Hepatocyte (in vitro differentiated cells): ENCODE data around the gene PAK5. TPM values are rescaled to one million over a fixed set of nuclear protein-coding genes. Genes with fewer than 3 reads are reported as not detected.

Experiments
- DNase-seq: peaks from one replicate; pipeline ENCODE4 v3.0.0-alpha.2; 2016; ENCODE audit warnings: low spot score
- H2AFZ ChIP-seq: fragments of 200-600 bp; sonication (generic); 2 replicates; pipeline ENCODE4 v1.6.0; 2016; ENCODE audit warnings: antibody characterized with exemption, mild to moderate bottlenecking
- H3K27ac ChIP-seq: fragments of 200-600 bp; sonication (generic); 2 replicates; pipeline ENCODE4 v1.5.1; 2016; ENCODE audit warnings: mild to moderate bottlenecking
- H3K27me3 ChIP-seq: fragments of 200-600 bp; sonication (generic); 2 replicates; pipeline ENCODE4 v1.6.1; 2016
- H3K36me3 ChIP-seq: fragments of 200-600 bp; sonication (generic); replicated peaks from 2 replicates; pipeline ENCODE4 v1.5.1; 2016; ENCODE audit warnings: low read depth; ENCODE audit not compliant: insufficient read depth
- H3K4me1 ChIP-seq: fragments of 200-600 bp; sonication (generic); 2 replicates; pipeline ENCODE4 v1.5.1; 2016; ENCODE audit warnings: mild to moderate bottlenecking, moderate library complexity; ENCODE audit not compliant: insufficient read depth
- H3K4me2 ChIP-seq: fragments of 200-600 bp; sonication (generic); 2 replicates; pipeline ENCODE4 v1.6.0; 2016
- H3K4me3 ChIP-seq: fragments of 200-600 bp; sonication (generic); 2 replicates; pipeline ENCODE4 v1.5.1; 2016; ENCODE audit warnings: mild to moderate bottlenecking
- H3K79me2 ChIP-seq: fragments of 200-600 bp; sonication (generic); 2 replicates; pipeline ENCODE4 v1.6.0; 2017; ENCODE audit warnings: mild to moderate bottlenecking
- H3K9me2 ChIP-seq: fragments of 200-600 bp; sonication (generic); replicated peaks from 2 replicates; pipeline ENCODE4 v1.6.0; 2017; ENCODE audit warnings: mild to moderate bottlenecking; ENCODE audit not compliant: insufficient read depth
- H3K9me3 ChIP-seq: fragments of 200-600 bp; sonication (generic); 2 replicates; pipeline ENCODE4 v1.5.1; 2016; ENCODE audit warnings: low read depth, mild to moderate bottlenecking
- H4K20me1 ChIP-seq: fragments of 200-600 bp; sonication (generic); 2 replicates; pipeline ENCODE4 v1.6.0; 2016; ENCODE audit warnings: mild to moderate bottlenecking; ENCODE audit not compliant: insufficient read depth, poor library complexity, severe bottlenecking
- CTCF ChIP-seq: fragments of 200-600 bp; sonication (generic); IDR thresholded peaks from 2 replicates; pipeline ENCODE4 v1.5.1; 2016; ENCODE audit warnings: antibody characterized with exemption, mild to moderate bottlenecking; ENCODE audit not compliant: poor library complexity
- EZH2 ChIP-seq: fragments of 200-600 bp; sonication (generic); IDR thresholded peaks from 2 replicates; pipeline ENCODE4 v1.6.1; 2016; ENCODE audit warnings: antibody characterized with exemption, mild to moderate bottlenecking, borderline replicate concordance
- EZH2phosphoT487 ChIP-seq: fragments of 200-600 bp; sonication (generic); IDR thresholded peaks from one replicate; pipeline ENCODE4 v1.6.1; 2018; ENCODE audit warnings: antibody characterized with exemption, mild to moderate bottlenecking, low read depth, moderate library complexity; ENCODE audit not compliant: unreplicated experiment, severe bottlenecking
- WGBS: methylation state at CpG from one replicate; pipeline ENCODE4 v1.1.6; 2016; ENCODE audit warnings: low lambda C conversion rate; ENCODE audit errors: missing lambda C conversion rate; 5-methylcytosine and 5-hydroxymethylcytosine counted together
- polyA plus RNA-seq: library from polyadenylated mRNA; unstranded; fragments of >200 nt; fragmentation: Nextera tagmentation; extraction: Ambion mirVana; gene quantifications from 2 replicates; pipeline ENCODE4 v1.2.1, GENCODE V29; 2016
- total RNA-seq: library from RNA; depleted of rRNA; stranded (reverse); fragments of >200 nt; gene quantifications from 2 replicates; pipeline ENCODE4 v1.2.3, GENCODE V29; 2014

The PAK5 gene
- total and polyA plus RNA-seq, 2 experiments from 2014 or later: 0.56 to 0.97 TPM

GRCh38 chr20:9629831-9630230 lies 209.0 kb downstream of the PAK5 start:
- H3K9me2 ChIP-seq: no peaks in the 10 kb centered on the region
- DNase-seq: no peak
- no peaks in the 10 kb centered on the region for H3K9me3 ChIP-seq
- no peaks in the 10 kb centered on the region for H3K4me1 ChIP-seq
- H3K27me3 ChIP-seq: no peaks in the 10 kb centered on the region
- no peaks in the 10 kb centered on the region for H3K36me3 ChIP-seq
- no peaks in the 10 kb centered on the region for H4K20me1 ChIP-seq
- no peak overlapping the region for H3K27ac ChIP-seq
- no peak overlapping the region for H3K4me2 ChIP-seq
- no peak overlapping the region for H2AFZ ChIP-seq
- 93% methylated on average over 5 of the region's 5 CpGs for WGBS
- H3K4me3 ChIP-seq: no peak overlapping the region
- H3K79me2 ChIP-seq: no peaks in the 10 kb centered on the region
- TF ChIP-seq EZH2: no peak
- no peak for TF ChIP-seq EZH2phosphoT487
- TF ChIP-seq CTCF: no peak

- Histone ChIP-seq H3K27ac (no peak overlapping the region), H3K36me3 (no peaks in the 10 kb centered on the region), H3K27me3 (no peaks in the 10 kb centered on the region), H3K4me2 (no peak overlapping the region), H4K20me1 (no peaks in the 10 kb centered on the region), H3K4me3 (no peak overlapping the region), H3K9me3 (no peaks in the 10 kb centered on the region), H3K4me1 (no peaks in the 10 kb centered on the region), H2AFZ (no peak overlapping the region), H3K9me2 (no peaks in the 10 kb centered on the region), H3K79me2 (no peaks in the 10 kb centered on the region)
- TF ChIP-seq EZH2phosphoT487 (no peak), EZH2 (no peak), CTCF (no peak)
- no peak for DNase-seq
- 88% methylated on average over 2 of the region's 2 CpGs for WGBS
These were observed 210.3 kb downstream of the PAK5 start for GRCh38 chr20:9628589-9628988.

- Histone ChIP-seq H3K4me2 (no peak overlapping the region), H3K79me2 (no peaks in the 10 kb centered on the region), H3K4me3 (no peak overlapping the region), H3K27me3 (no peaks in the 10 kb centered on the region), H3K9me3 (no peaks in the 10 kb centered on the region), H3K4me1 (no peaks in the 10 kb centered on the region), H2AFZ (no peak overlapping the region), H3K36me3 (no peaks in the 10 kb centered on the region), H3K27ac (no peak overlapping the region), H4K20me1 (no peaks in the 10 kb centered on the region), H3K9me2 (no peaks in the 10 kb centered on the region)
- TF ChIP-seq CTCF: no peak
- no peak for TF ChIP-seq EZH2
- no peak for TF ChIP-seq EZH2phosphoT487
- DNase-seq: no peak
These were observed 210.7 kb downstream of the PAK5 start for GRCh38 chr20:9628141-9628540.

GRCh38 chr20:9627219-9627618 lies 211.7 kb downstream of the PAK5 start:
- H3K4me1 ChIP-seq: no peaks in the 10 kb centered on the region
- H3K9me2 ChIP-seq: no peaks in the 10 kb centered on the region
- H3K36me3 ChIP-seq: no peaks in the 10 kb centered on the region
- H3K27ac ChIP-seq: no peak overlapping the region
- H3K4me3 ChIP-seq: no peak overlapping the region
- TF ChIP-seq EZH2 (no peak), CTCF (no peak), EZH2phosphoT487 (no peak)
- no peaks in the 10 kb centered on the region for H3K79me2 ChIP-seq
- H3K4me2 ChIP-seq: no peak overlapping the region
- H2AFZ ChIP-seq: no peak overlapping the region
- WGBS: 97% methylated on average over 3 of the region's 3 CpGs
- H3K27me3 ChIP-seq: no peaks in the 10 kb centered on the region
- H4K20me1 ChIP-seq: no peaks in the 10 kb centered on the region
- no peaks in the 10 kb centered on the region for H3K9me3 ChIP-seq
- no peak for DNase-seq
